GM12878 (cell line): ENCODE measurements around the gene KIDINS220. TPM values are rescaled to one million over a fixed set of nuclear protein-coding genes. Genes with fewer than 3 reads are reported as not detected.
A peak's percentile ranks its signal among the peaks of the same experiment; 100 is the strongest.

Source experiments
- ATAC-seq: fragments of 200-7000 bp; cut with Tn5 transposase; 3 replicates; pipeline ENCODE4 v1.9.1; 2020; ENCODE audit warnings: mild to moderate bottlenecking, moderate library complexity
- BruUV-seq: library from RNA; stranded (reverse); fragments of 400-500 nt; replicated peaks from 2 replicates; lab custom pipeline; 2021; lab: Mats Ljungman, UMichigan
- CTCF ChIA-PET: fragments of 300-600 bp; sonication (Branson Sonifier 250); formaldehyde crosslinking; extraction: SDS; loops from one replicate; lab custom pipeline; 2021; ENCODE audit warnings: inconsistent platforms; lab: Yijun Ruan, JAX
- POLR2A ChIA-PET: fragments of 350-600 bp; formaldehyde crosslinking; extraction: SDS; loops from one replicate; lab custom pipeline; 2021; ENCODE audit warnings: inconsistent platforms; lab: Charles Lee
- RAD21 ChIA-PET: fragments of 300-600 bp; sonication (Branson Sonifier 250); formaldehyde crosslinking; loops from one replicate; lab custom pipeline; 2023; ENCODE audit warnings: antibody characterized with exemption; ENCODE audit not compliant: unreplicated experiment; lab: Charles Lee
- SMC1A ChIA-PET: fragments of 300-600 bp; sonication (Branson Sonifier 250); formaldehyde crosslinking; loops from one replicate; lab custom pipeline; 2023; ENCODE audit not compliant: unreplicated experiment, uncharacterized antibody; lab: Charles Lee
- DNase-seq: peaks from one replicate; pipeline ENCODE4 v3.0.0-alpha.2; 2011; ENCODE audit warnings: low read depth, low spot score
- FAIRE-seq: peaks from 3 replicates; lab custom pipeline; 2011; peaks lifted over from hg19 to GRCh38; lab: Jason Lieb, UNC
- H2AFZ ChIP-seq: 2 replicates; pipeline ENCODE4 v1.6.0; 2011; ENCODE audit warnings: low read depth, low read length, control low read depth; ENCODE audit not compliant: control insufficient read depth
- H3K27ac ChIP-seq: 2 replicates; pipeline ENCODE4 v1.5.1; 2011; ENCODE audit warnings: control low read depth; ENCODE audit not compliant: control insufficient read depth, insufficient read depth
- H3K27me3 ChIP-seq, 2 experiments: replicated peaks in 1 of 2; 2 replicates each; pipeline versions ENCODE4 v1.6.0 to v1.6.1; 2011; ENCODE audit warnings: low read length in 1 of 2; ENCODE audit not compliant: control insufficient read depth in 2 of 2, insufficient read depth in 2 of 2
- H3K36me3 ChIP-seq, 2 experiments: 2 replicates each; pipeline ENCODE4 v1.5.1; 2011; ENCODE audit warnings: low read length in 1 of 2; ENCODE audit not compliant: control insufficient read depth in 2 of 2, insufficient read depth in 2 of 2
- H3K4me1 ChIP-seq: 2 replicates; pipeline ENCODE4 v1.6.1; 2011; ENCODE audit warnings: mild to moderate bottlenecking, low read length, moderate library complexity, mixed read lengths; ENCODE audit not compliant: control insufficient read depth, insufficient read depth
- H3K4me2 ChIP-seq: 2 replicates; pipeline ENCODE4 v1.6.0; 2011; ENCODE audit warnings: control low read depth; ENCODE audit not compliant: control insufficient read depth, insufficient read depth
- H3K4me3 ChIP-seq: fragments of 200-600 bp; sonication (generic); 2 replicates; pipeline ENCODE4 v1.5.1; 2016
- H3K79me2 ChIP-seq: 2 replicates; pipeline ENCODE4 v1.6.0; 2011; ENCODE audit warnings: low read length; ENCODE audit not compliant: control insufficient read depth, insufficient read depth
- H3K9ac ChIP-seq: 2 replicates; pipeline ENCODE4 v1.8.0; 2011; ENCODE audit warnings: low read length, control low read depth, mixed read lengths; ENCODE audit not compliant: control insufficient read depth, insufficient read depth
- H3K9me3 ChIP-seq: replicated peaks from 3 replicates; pipeline ENCODE4 v1.5.1; 2011; ENCODE audit warnings: mild to moderate bottlenecking, low read length; ENCODE audit not compliant: control insufficient read depth, insufficient read depth
- H4K20me1 ChIP-seq: 2 replicates; pipeline ENCODE4 v1.6.0; 2011; ENCODE audit not compliant: control insufficient read depth, insufficient read depth
- BACH1 ChIP-seq: fragments of 450-650 bp; IDR thresholded peaks from 2 replicates; pipeline ENCODE4 v1.6.1; 2017; ENCODE audit warnings: mild to moderate bottlenecking, borderline replicate concordance
- BCL11A ChIP-seq: IDR thresholded peaks from 2 replicates; pipeline ENCODE4 v1.6.1; 2011; ENCODE audit warnings: low read depth, low read length
- BCLAF1 ChIP-seq: fragments of 450-650 bp; IDR thresholded peaks from 2 replicates; pipeline ENCODE4 v1.6.1; 2017; ENCODE audit warnings: antibody characterized with exemption, mild to moderate bottlenecking, moderate library complexity
- FOS ChIP-seq: IDR thresholded peaks from 3 replicates; pipeline ENCODE4 v1.6.1; 2011; ENCODE audit warnings: borderline replicate concordance; ENCODE audit not compliant: insufficient read length; ENCODE audit errors: extremely low read depth
- IRF4 ChIP-seq: IDR thresholded peaks from 2 replicates; pipeline ENCODE4 v1.6.1; 2011; ENCODE audit warnings: low read depth, low read length
- LARP7 ChIP-seq: fragments of 450-650 bp; IDR thresholded peaks from 2 replicates; pipeline ENCODE4 v1.6.1; 2017; ENCODE audit warnings: mild to moderate bottlenecking
- MXI1 ChIP-seq: fragments of 150-350 bp; IDR thresholded peaks from 2 replicates; pipeline ENCODE4 v1.6.1; 2011; ENCODE audit warnings: low read depth, mild to moderate bottlenecking, inconsistent platforms, low read length, improper control_type of control experiment
- NR2C1 ChIP-seq: fragments of 450-650 bp; IDR thresholded peaks from 2 replicates; pipeline ENCODE4 v1.6.1; 2017; ENCODE audit warnings: antibody characterized with exemption, mild to moderate bottlenecking, moderate library complexity
- NR2F1 ChIP-seq: fragments of 450-650 bp; conservative IDR thresholded peaks from 2 replicates; pipeline ENCODE4 v1.6.1; 2017; ENCODE audit warnings: mild to moderate bottlenecking
- RELB ChIP-seq: fragments of 450-650 bp; IDR thresholded peaks from 2 replicates; pipeline ENCODE4 v1.6.1; 2017; ENCODE audit warnings: low read depth, mild to moderate bottlenecking, moderate library complexity
- SMARCA5 ChIP-seq: fragments of 450-650 bp; IDR thresholded peaks from 2 replicates; pipeline ENCODE4 v1.6.1; 2017; ENCODE audit warnings: mild to moderate bottlenecking
- TCF3 ChIP-seq: IDR thresholded peaks from 2 replicates; pipeline ENCODE4 v1.6.1; 2012; ENCODE audit warnings: low read depth, mild to moderate bottlenecking, low read length, borderline replicate concordance; ENCODE audit not compliant: insufficient read depth
- TCF7 ChIP-seq: IDR thresholded peaks from 2 replicates; pipeline ENCODE4 v1.6.1; 2014; ENCODE audit warnings: antibody characterized with exemption, borderline replicate concordance
- ZNF592 ChIP-seq: fragments of 450-650 bp; IDR thresholded peaks from 2 replicates; pipeline ENCODE4 v1.6.1; 2017; ENCODE audit warnings: mild to moderate bottlenecking, moderate library complexity
- WGBS: methylation state at CpG from one replicate; pipeline ENCODE4 v1.1.6; 2016; ENCODE audit warnings: low lambda C conversion rate; ENCODE audit not compliant: insufficient replicate concordance, insufficient coverage; ENCODE audit errors: missing lambda C conversion rate; 5-methylcytosine and 5-hydroxymethylcytosine counted together
- in situ Hi-C: fragments of 300-500 bp; cut with MboI; formaldehyde crosslinking; loops from 9 replicates; pipeline ENCODE4 v1.14.3; 2018; ENCODE audit warnings: mixed read lengths
- intact Hi-C: fragments of 100-400 bp; cut with micrococcal nuclease; formaldehyde crosslinking; loops from one replicate; pipeline ENCODE4 v1.14.2; 2022; ENCODE audit not compliant: unreplicated experiment
- polyA plus RNA-seq, 11 experiments: library from polyadenylated mRNA; depleted of rRNA in 4 of 11; unstranded in 6 of 11; stranded (reverse) in 5 of 11; fragments of >200 nt; fragmentation: Nextera tagmentation in 4 of 11; fragmentation: Illumina TruSeq in 1 of 11; extraction: Ambion mirVana in 4 of 11; extraction: Trizol in 1 of 11; gene quantifications; 1 replicate in 1 of 11; 2 replicates in 10 of 11; pipeline versions ENCODE4 v1.2.1 to v1.2.3, GENCODE V29; 2011 to 2016; ENCODE audit warnings: inconsistent platforms in 2 of 11, missing spikeins in 2 of 11, low read depth in 1 of 11
- total RNA-seq, 4 experiments: library from RNA; depleted of rRNA in 3 of 4; stranded (reverse); fragments of >200 nt in 3 of 4; fragmentation: Illumina TruSeq in 1 of 4; extraction: Trizol in 1 of 4; gene quantifications; 2 replicates each; pipeline versions ENCODE4 v1.2.1 to v1.2.3, GENCODE V29; 2013 to 2021

KIDINS220 gene
- total and polyA plus RNA-seq, 10 of the 15 experiments (the other 5 are each of a cell fraction or from before 2014, with no cell fraction given): 6.0 to 31.2 (median 16.0) TPM

- 4% methylated on average over 3 of the region's 3 CpGs for WGBS
- FAIRE-seq (no peak), DNase-seq (peak; percentile 40), ATAC-seq (peak; percentile 5)
- RAD21 ChIA-PET: interaction anchor here (0.6 to 1.8 kb wide), 24 partner anchors 101 to 1481 kb away, joined by 3 to 19 read pairs (median 5); no protein-coding TSS in a partner anchor
- Histone ChIP-seq H2AFZ (no peak overlapping the region), H3K9ac (peak overlapping the region; percentile 61; the same call in 1 of the 2 replicates), H3K4me1 (peaks cover 13% of the 10 kb centered on the region), H3K9me3 (no peaks in the 10 kb centered on the region; the same call in 2 of the 3 replicates), H3K27me3 (no peaks in the 10 kb centered on the region), H3K36me3 (no peaks in the 10 kb centered on the region), H3K4me3 (peak overlapping the region; percentile 35), H3K79me2 (peaks cover 25% of the 10 kb centered on the region), H4K20me1 (no peaks in the 10 kb centered on the region), H3K27ac (peak overlapping the region; percentile 52), H3K4me2 (peak overlapping the region; percentile 88)
- no TSS peak for BruUV-seq
- CTCF ChIA-PET: interaction anchor here (0.7 to 1.7 kb wide), 8 partner anchors 18 to 1256 kb away, joined by 3 to 13 read pairs (median 4); no protein-coding TSS in a partner anchor
- in situ Hi-C loops (loop anchor here (5.0 to 10.0 kb wide), 4 partner anchors 260 to 1590 kb away; no protein-coding TSS in a partner anchor), intact Hi-C loops (loop anchor here (2.0 to 10.0 kb wide), 8 partner anchors 264 to 1587 kb away; no protein-coding TSS in a partner anchor)
- SMC1A ChIA-PET: interaction anchor here (0.7 to 1.5 kb wide), 17 partner anchors 110 to 1481 kb away, joined by 3 to 12 read pairs (median 5); no protein-coding TSS in a partner anchor
- POLR2A ChIA-PET: interaction anchor here (0.6 to 1.8 kb wide), 13 partner anchors 17 to 382 kb away, joined by 3 to 16 read pairs (median 4); no protein-coding TSS in a partner anchor
- TF ChIP-seq ZNF592 (no peak), LARP7 (no peak), BACH1 (peak; percentile 63; the same call in 1 of the 2 replicates), NR2F1 (no peak), MXI1 (no peak), BCL11A (0 out of 2 replicates have a peak, but pooled peaks have one; percentile 0), SMARCA5 (no peak), TCF7 (no peak), TCF3 (no peak), BCLAF1 (no peak), IRF4 (no peak), NR2C1 (no peak), RELB (no peak), FOS (no peak)
Measured at GRCh38 chr2:8684540-8684877, 152.9 kb downstream of the KIDINS220 start.
